ENCODE data around the gene PRICKLE2.

Gene PRICKLE2

DNA sequence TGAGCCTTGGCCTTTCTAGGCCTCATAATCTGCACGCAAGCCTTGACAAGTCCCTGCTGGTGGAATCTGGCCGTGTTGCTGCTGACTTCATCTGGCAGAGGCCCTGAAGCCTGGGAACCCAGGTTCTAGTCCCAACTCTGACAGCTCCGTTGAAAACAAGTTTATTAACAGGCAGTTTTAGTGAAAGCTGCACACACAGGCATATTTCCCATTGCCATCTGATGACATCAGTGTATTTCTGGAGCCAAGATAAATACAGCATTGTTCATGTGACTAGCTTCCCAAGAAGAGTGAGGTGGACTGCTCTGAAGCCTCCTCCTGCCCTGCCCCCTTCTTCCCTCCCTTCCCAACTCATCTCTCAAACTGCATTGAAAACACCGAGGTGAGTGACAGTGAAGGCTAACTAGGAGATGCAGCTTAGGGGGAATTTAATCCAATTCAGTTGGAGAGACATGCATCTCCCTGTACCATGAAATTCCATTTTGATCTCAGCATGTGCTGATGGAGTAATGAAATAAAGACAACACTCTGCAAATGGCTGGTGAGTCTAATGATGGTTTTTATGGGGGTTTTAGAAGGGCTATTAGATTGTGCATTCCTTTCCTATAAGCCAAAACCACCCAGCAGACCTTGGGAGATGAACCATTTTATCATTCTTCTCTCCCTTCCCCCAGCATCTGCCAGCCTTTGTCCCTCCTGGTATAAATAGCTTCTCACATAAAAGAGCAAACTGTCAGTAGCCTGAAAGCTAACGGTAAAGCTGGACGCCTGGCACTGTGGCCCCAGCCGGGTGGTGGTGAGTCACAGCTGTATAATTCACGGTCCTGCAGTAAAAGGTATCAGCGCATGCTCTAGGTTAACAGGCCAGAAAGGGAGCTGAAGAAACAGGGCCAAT lies 38.0 kb downstream of the PRICKLE2 start:
- DNase-seq: no peak

GRCh38 chr3:64186667-64187064 lies 38.6 kb downstream of the PRICKLE2 start:
- DNase-seq: no peak

DNA sequence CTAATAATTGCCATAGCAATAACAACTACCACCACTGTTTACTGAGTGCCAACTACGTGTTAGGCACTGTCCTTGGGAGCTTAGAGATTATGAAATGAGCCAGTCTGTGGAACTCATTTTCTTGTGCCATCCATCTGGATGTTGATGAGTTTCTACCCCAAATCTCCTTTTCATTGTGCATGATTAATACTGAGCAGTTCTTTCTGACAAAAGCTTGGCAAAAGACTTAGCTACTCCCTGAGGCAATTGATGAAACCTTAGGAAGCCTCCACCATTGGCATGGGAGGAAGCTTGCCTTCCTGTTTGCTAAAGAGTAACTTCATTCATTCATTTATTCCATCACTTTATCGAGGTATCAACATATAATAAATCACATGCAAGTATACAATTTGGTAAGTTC lies 39.8 kb downstream of the PRICKLE2 start:
- DNase-seq: no peak

DNA sequence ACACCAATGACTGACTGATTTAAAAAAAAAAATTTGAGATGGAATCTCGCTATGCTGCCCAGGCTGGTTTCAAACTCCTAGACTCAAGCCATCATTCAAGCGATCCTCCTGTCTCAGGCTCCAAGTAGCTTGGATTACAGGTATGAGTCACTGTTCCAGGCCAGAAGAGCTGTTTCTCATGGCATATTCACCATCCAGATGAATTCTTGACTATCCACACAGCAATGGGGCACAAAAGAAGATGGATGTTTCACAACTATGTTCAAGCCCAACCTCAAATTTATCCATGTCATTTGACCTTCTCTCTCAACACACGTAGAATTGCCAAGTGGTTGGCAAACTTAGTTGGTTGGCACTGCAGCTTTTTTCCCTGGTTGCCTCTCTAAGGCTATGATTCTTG lies 40.6 kb downstream of the PRICKLE2 start:
- DNase-seq: no peak

DNA sequence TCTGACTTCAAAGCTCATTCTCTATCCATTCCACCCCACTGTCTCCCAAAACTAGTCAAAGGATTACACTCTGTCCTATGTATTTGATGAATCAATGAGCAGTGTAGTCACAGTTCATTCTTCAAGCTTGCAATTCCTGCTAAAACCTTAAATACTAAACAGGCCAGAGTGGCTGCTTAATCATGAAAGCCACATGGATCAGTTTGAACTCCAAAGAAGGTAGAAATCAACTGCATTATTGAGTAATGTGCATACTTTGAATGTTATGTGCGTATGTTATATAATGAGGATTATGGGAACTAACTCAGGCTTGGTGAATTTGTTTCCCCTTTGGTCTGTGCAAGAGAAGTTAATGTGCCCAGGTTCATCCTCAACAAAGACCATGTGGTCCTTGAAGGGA lies 45.4 kb downstream of the PRICKLE2 start:
- no peak for DNase-seq

- DNase-seq: no peak
These were observed 46.0 kb downstream of the PRICKLE2 start for GRCh38 chr3:64179249-64179648.

DNA sequence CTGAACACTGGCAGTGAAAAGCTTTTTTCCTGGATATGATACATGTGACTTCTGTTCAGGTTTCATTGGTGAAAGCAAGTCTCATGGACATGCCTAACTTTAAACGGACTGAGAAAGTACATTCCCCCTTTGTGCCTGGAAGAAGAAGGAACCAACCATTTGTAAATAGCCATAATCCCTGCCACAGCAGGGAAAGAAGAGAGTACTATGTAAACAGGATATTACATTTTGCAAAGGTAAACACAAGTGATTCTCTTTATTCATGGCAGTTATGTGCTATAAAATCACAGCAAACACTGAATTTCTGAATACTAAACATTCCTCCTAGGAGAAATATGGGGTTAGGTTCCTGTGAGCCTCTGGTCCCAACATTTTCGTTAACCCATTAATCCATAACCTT lies 46.8 kb downstream of the PRICKLE2 start:
- DNase-seq: no peak

- no peak for DNase-seq
These were observed 48.7 kb downstream of the PRICKLE2 start for GRCh38 chr3:64176461-64176996.

- DNase-seq: no peak
These were observed 50.9 kb downstream of the PRICKLE2 start for GRCh38 chr3:64174328-64174727.

GRCh38 chr3:64173563-64173962 lies 51.7 kb downstream of the PRICKLE2 start:
- DNase-seq: no peak

DNA sequence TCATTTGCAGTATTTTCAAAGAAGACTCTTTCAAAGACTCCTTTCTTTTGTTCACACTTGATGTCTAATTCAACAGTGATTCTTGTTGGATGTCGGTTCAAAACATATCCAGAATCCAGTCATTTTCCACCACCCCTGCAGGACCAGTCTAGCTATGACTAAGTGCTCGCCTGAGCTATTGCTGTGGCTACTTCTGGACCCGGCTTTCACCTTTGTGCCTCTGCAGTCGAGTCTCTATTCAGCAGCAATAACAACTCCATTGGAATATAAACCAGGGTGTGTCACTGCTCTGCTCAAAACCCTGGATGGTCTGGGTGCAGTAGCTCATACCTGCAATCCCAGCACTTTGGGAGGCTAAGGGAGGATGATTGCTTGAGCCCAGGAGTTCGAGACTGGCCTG lies 55.0 kb downstream of the PRICKLE2 start:
- DNase-seq: no peak

DNA sequence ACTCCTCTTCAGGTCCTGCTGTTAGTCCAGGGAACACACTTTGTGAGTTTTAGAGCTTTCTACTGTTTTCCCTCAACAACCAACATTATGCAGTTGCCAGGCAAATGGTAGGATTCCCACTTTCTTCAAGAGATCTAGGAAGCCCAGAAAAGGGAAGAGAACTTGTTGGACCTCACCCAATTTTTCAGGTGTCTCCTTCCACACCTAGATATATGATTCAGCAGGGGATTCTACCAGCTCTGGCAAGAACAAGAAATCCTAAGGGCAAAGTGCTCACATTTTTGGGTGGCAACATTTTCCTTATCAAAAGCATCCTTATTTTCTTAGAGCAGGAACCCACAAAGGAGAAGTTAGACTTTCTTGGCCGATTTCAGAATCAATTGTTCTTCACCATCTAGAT lies 57.4 kb downstream of the PRICKLE2 start:
- no peak for DNase-seq

DNA sequence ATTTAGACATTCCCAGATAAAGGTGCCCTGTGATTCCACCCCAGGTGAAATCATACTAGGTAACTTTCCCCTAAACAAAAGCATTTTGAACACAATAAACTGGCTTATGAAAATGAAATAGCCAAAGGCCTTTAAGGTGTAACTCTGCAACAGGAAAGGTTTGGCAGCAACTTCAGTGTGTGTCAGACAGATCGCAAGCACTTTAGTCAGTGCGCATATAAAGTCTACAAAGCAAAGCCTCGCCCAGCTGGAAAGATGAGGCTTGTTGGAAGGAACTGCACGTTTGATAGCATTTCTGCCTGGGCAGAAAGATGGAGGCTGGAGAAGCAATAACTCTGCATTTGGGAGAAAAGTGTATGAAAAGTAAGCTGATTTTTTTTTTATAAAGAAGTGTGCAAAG lies 57.9 kb downstream of the PRICKLE2 start:
- DNase-seq: no peak

- no peak for DNase-seq
These were observed 58.6 kb downstream of the PRICKLE2 start for GRCh38 chr3:64166584-64167162.

DNA sequence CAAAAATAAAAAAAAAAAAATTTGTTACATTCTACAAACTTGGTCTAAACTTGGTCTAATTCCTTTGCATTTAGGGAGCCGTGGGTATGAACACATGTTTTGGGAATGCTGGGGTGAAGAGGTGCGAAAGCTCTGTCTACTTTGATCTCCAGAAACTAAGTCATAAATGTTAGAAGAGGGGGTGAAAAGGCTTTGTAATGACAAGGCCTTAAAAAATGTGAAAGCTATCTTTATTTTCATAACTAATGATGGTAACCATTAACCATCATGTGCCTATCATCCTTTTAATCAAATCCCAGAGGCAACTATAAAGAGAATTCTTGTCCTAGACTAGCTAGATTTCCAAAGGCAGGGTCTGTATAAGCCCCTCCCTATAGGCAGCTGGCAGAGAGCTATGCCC lies 60.9 kb downstream of the PRICKLE2 start:
- DNase-seq: no peak

- no peak for DNase-seq
These were observed 61.5 kb downstream of the PRICKLE2 start for GRCh38 chr3:64163755-64164148.

DNA sequence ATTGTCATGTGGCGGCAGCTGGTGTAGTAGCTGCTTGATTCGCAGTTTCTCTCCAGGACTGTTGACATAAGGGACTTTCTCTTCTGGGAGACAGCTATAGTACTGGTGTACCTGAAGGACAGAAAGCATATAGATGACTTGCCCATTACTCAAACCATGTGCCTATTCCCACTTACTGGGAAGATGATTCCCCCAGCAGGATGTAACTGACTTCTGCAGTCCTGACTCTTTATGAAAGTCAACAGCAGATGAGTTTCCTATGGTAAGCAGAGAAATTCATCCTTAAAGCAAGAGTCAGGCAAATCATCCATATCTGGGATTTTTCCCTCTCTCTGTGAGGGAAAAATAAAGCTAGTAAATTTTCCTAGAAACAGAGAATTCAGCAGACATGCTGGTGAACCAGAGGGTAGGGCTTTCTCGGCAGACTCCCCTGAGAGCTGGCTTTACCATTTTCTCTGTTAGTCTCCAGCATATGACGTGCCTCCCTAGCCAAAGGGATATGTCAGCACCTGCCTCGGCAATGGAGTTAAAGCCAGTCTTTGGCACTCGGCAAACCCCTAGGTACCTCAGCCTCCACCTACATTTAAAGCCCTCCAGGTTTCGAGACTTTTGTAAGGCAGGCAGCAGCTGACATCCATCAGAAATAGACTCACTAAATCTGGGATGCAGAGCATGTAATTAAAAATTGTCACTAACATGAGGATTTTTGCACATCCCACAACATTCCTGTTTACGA lies 62.1 kb downstream of the PRICKLE2 start:
- DNase-seq: no peak

DNA sequence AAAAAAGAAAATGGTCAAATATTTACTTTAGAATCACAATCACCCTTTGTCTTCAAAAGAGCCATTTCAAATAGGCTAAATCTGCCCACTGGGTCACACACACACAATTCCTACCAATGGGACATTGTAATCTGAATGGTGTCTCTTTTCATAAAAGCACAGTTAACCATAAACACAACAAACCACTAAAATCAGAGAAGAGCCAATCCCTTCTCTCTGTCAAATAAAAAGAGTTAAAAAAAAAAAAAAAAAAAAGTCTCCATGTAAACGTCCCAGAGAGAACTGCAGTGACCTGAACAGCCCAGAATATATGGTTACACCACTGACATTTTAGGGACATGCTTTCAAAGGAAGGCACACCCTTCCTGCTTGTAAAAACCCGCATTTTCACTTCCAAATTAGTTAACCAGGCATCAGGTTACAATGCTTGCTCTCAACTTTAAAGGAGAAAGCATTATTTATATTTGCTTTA lies 63.7 kb downstream of the PRICKLE2 start:
- DNase-seq: no peak

- DNase-seq: no peak
These were observed 65.1 kb downstream of the PRICKLE2 start for GRCh38 chr3:64160000-64160695.

DNA sequence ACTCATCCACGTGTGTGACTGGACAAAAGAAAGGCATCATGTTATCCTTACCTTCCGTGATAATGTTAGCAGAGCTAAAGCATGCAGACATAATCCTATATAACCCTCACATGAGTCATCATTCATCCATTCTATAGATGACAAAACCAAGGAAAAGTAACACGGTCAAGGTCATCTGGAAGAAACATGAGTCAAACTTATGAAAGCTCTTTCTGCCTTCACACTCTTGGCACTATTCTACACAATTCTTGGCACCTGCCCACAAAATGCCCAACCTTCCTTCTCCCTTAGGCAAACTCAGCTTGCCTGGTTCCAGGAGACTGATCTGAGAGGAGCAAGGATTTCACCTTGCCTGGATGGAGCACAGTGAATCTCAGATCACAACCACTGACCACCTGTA lies 66.9 kb downstream of the PRICKLE2 start:
- DNase-seq: no peak

DNA sequence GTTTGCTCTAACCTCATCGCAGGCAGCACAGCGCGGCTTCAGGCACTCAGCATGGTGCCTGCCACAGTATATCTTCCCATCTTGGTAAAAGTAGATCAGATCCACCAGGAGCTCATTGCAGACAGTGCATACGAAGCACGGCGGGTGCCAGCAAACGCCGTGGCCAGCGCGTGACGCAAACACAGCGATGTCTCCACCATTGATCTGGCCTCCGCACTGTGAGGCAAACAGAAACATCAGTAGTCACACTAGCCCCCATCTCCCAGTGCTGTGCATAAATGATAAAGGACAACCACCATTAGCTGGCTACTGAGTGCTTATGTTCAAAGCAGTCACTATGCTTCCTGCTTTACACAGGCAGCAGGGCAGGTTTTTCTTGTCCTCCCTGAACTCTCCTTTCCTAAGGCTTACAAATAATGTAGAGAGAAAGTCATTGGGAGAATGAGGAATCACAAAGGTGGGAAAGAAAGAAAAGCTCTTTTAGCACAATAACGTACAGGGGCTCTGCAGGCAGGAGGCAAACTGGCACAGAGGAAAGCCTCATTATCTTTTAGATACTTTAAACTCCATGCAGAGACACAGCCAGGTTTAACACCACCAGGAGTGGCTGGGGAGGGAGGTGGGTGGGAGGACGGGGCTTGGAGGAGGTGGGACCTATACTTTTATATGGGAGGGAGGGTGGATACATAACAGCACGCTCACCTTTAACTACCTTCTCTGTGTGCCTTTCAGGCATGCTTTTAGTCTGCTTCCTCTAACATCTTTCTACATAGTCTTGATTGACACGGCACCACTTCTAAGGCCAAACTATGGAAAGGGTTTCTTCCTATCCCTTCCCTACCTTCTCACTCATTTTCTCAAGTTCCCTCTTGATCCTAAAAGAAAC lies 67.9 kb downstream of the PRICKLE2 start:
- no peak for DNase-seq

DNA sequence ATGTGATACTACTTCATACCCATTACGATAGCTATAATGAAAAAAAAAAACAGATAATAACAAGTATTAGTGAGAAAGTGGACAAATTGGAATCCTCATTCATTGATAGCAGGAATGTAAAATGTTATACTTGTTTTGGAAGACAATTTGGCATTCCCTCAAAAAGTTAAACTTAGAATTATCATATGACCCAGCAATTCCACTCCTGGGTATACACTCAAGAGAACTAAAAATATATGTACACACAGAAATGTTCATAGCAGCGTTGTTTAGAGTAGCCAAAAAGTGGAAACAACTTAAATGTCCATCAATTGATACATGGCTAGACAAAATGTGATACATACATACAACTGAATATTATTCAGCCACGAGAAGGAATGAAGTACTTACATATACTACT lies 69.9 kb downstream of the PRICKLE2 start:
- DNase-seq: no peak
